Measurements from ENCODE around the gene NEUROG3.

NEUROG3 gene

DNA sequence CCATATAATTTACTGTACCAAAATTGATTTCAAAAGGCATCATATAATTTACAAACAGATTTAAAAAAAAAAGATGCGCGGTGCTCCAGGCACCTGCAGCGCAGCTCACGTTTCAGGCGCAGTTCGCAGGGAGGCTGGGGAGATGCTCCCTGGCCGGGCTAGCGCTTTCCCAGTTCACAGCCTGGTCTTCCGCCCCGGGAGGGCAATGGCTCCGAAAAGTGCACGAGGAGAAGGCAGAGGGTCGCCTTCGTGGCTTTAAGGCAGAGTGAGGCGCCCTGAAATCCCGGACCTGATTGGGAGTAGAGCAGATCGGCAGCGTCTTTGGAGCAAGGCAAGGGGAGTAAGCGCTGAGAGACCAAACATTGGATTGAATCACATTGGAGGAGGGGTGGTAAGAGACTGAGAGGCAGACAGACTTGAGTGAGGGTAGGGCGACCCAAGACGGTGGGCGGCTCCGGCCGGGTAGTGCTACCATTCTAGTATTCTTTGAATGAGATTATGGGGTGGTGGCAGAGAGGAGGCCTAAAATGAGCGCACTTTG is 1.5 kb downstream of the NEUROG3 start:
- TF ChIP-seq, protein P1, sequence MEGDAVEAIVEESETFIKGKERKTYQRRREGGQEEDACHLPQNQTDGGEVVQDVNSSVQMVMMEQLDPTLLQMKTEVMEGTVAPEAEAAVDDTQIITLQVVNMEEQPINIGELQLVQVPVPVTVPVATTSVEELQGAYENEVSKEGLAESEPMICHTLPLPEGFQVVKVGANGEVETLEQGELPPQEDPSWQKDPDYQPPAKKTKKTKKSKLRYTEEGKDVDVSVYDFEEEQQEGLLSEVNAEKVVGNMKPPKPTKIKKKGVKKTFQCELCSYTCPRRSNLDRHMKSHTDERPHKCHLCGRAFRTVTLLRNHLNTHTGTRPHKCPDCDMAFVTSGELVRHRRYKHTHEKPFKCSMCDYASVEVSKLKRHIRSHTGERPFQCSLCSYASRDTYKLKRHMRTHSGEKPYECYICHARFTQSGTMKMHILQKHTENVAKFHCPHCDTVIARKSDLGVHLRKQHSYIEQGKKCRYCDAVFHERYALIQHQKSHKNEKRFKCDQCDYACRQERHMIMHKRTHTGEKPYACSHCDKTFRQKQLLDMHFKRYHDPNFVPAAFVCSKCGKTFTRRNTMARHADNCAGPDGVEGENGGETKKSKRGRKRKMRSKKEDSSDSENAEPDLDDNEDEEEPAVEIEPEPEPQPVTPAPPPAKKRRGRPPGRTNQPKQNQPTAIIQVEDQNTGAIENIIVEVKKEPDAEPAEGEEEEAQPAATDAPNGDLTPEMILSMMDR (IDR thresholded peaks at IDR 0.05; ENCODE audit: low read depth, low read length): no peak
- no peak for DNase-seq (ENCODE audit: low read depth in 2 of 2)
- no peak overlapping the region for H3K4me3 ChIP-seq (replicated peaks in 1 of 2; ENCODE audit: low read depth in 2 of 2, low read length in 2 of 2)

DNA sequence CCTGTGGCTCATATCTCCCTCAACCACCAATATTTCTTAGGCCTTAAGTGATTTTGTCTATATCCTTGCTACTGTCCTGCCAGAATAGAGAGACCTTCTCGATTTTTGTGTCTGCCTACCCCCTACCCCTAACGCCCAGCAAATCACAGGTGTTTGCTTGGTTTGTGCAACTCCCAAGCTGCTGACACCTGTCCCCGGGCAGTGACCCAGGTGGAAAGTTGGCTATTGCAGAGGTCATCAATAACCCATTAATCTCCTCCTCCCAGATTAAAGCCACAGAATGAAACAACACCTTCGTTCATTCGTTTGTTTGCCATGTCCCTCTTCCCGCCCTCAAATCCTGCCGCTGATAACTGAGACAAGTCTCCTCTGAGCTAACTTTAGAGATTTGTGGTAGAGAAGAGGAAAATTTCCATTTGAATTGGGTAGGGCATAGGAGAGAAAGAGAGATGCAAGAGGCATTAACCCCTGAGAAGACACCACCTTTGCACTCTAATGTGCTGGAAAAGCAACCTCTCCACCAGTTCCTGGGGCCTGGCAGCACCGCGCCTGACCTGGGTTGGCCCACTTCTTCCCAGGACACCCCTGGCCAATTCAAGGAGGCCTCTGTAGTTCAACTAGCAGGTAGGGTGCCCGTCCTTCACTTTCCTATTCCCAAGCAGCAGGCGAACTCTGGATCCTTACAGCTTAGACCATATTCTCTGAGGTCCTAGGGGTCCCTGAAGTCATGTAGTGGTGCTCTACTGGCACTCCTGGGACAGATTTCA is 3.0 kb downstream of the NEUROG3 start:
- H3K4me3 ChIP-seq (replicated peaks in 1 of 2; ENCODE audit: low read depth in 2 of 2, low read length in 2 of 2): no peak overlapping the region
- DNase-seq (ENCODE audit: low read depth in 2 of 2): no peak
- TF ChIP-seq, protein P1 (IDR thresholded peaks at IDR 0.05; ENCODE audit: low read depth, low read length): no peak

DNA sequence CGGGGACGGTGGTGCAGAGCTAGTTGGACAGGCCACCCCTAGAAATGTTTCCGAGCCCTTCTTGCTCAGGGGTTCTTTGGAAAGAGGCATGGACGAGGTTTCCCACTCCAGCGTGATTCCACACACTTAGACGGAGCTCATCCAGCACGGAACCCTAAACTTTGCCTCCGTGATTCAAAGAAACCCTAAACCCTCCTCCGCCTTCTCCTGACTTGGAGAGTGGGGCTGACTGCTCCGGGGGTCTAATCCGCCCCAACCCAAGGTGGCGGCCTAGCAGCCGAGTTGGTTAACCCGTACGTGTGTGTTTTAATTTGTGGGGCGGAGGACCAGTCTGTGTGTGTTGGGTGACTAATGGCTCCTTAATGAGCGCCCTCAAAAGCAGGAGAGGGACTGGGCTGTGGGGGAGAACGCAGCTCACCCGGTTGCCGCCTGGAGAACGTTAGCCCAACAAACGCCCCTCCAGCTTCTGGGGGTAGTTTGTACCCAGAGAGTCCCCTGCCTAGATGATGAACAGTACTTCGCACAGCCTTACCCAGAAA is 3.8 kb downstream of the NEUROG3 start:
- H3K4me3 ChIP-seq (replicated peaks in 1 of 2; ENCODE audit: low read depth in 2 of 2, low read length in 2 of 2): no peak overlapping the region
- no peak for DNase-seq (ENCODE audit: low read depth in 2 of 2)
- TF ChIP-seq, protein P1 (IDR thresholded peaks at IDR 0.05; ENCODE audit: low read depth, low read length): no peak

- DNase-seq (ENCODE audit: low read depth in 2 of 2): no peak
- TF ChIP-seq, protein P1 (IDR thresholded peaks at IDR 0.05; ENCODE audit: low read depth, low read length): no peak
- no peak overlapping the region for H3K4me3 ChIP-seq (replicated peaks in 1 of 2; ENCODE audit: low read depth in 2 of 2, low read length in 2 of 2)
Measured at GRCh38 chr10:69568472-69569395, 4.5 kb downstream of the NEUROG3 start.

DNA sequence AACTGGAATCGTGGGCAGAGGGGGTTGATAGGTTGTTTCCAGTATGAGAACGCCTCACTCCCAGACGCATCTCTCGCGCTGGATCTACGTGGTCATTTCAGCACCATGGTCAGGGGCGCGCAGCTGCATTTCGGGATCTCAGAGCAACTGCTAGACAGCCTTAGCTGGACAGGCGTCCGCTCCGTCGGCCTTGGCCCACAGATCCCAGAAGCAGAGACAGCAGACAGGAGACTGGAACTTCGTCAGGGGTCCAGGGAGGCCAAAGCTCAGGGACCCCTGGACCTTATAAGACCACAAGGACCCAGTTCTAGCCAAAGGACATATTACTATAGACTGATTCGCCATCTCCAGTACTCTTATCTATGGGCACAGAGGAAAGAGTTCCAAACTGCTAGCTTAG is 5.3 kb downstream of the NEUROG3 start:
- DNase-seq (ENCODE audit: low read depth in 2 of 2): peak; percentile 69 to 72
- TF ChIP-seq, protein P1 (IDR thresholded peaks at IDR 0.05; ENCODE audit: low read depth, low read length): no peak
- H3K4me3 ChIP-seq (replicated peaks in 1 of 2; ENCODE audit: low read depth in 2 of 2, low read length in 2 of 2): no peak overlapping the region

- TF ChIP-seq, protein P1 (IDR thresholded peaks at IDR 0.05; ENCODE audit: low read depth, low read length): no peak
- no peak for DNase-seq (ENCODE audit: low read depth in 2 of 2)
- no peak overlapping the region for H3K4me3 ChIP-seq (replicated peaks in 1 of 2; ENCODE audit: low read depth in 2 of 2, low read length in 2 of 2)
Measured at GRCh38 chr10:69562731-69563254, 10.4 kb downstream of the NEUROG3 start.
